ENCODE data around the gene TTBK2. TPM values are rescaled to one million over a fixed set of nuclear protein-coding genes. Genes with fewer than 3 reads are reported as not detected.

The TTBK2 gene
- total and polyA plus RNA-seq, 2 donors (not counting 1 experiment from before 2014, with no cell fraction given), result 4.3 to 39.6 TPM

- no peak for ATAC-seq (ENCODE audit: low read depth)
- peaks cover 11% of the 10 kb centered on the region for H3K79me2 ChIP-seq (ENCODE audit: control insufficient read depth, insufficient read depth, low read length)
- peaks cover 8% of the 10 kb centered on the region for H3K4me1 Mint-ChIP-seq
- H3K9me3 ChIP-seq (ENCODE audit: control extremely low read depth in 1 of 3, control insufficient read depth in 2 of 3, insufficient read depth in 1 of 3, low read length in 2 of 3), result no peaks in the 10 kb centered on the region
- intact Hi-C loops (cut with micrococcal nuclease), result loop anchor here (10.0 kb wide), 1 partner anchor 763 kb away; the partner anchor contains the start of gene TP53BP1
- no peak overlapping the region for H3K4me3 ChIP-seq (ENCODE audit: control extremely low read depth in 1 of 5, extremely low read depth in 1 of 5, insufficient read depth in 1 of 5, low read depth in 2 of 5, low read length in 4 of 5)
- no peak overlapping the region for H3K27ac Mint-ChIP-seq
- no peaks in the 10 kb centered on the region for H3K27me3 ChIP-seq (replicated peaks in 1 of 4; ENCODE audit: control extremely low read depth in 1 of 4, control insufficient read depth in 3 of 4, insufficient read depth in 4 of 4, low read length in 3 of 4)
- H2AFZ ChIP-seq (ENCODE audit: insufficient read depth, low read depth, low read length, poor library complexity, severe bottlenecking), result no peak overlapping the region
- no peak overlapping the region for H3K4me3 Mint-ChIP-seq
- ChIA-PET CTCF (interaction anchor here (0.7 kb wide), 1 partner anchor 9 kb away, joined by 3 read pairs; no protein-coding TSS in a partner anchor), POLR2A (no interaction called here)
- no peaks in the 10 kb centered on the region for H3K27me3 Mint-ChIP-seq
- WGBS (ENCODE audit: insufficient coverage), result 99% methylated on average over 12 of the region's 15 CpGs
- TF ChIP-seq EZH2 (IDR thresholded peaks at IDR 0.05; ENCODE audit: borderline replicate concordance, insufficient read depth, low read depth, low read length, poor library complexity, severe bottlenecking), result no peak
- no peak for TF ChIP-seq CTCF (IDR thresholded peaks at IDR 0.05)
- H3K27ac ChIP-seq (ENCODE audit: low read length in 2 of 2), result no peak overlapping the region
- H3K9ac ChIP-seq (ENCODE audit: low read length), result no peak overlapping the region
- H4K20me1 ChIP-seq (ENCODE audit: control insufficient read depth, insufficient read depth, low read length, poor library complexity, severe bottlenecking), result no peaks in the 10 kb centered on the region
- no peaks in the 10 kb centered on the region for H3K9me3 Mint-ChIP-seq (ENCODE audit: insufficient read depth)
- DNase-seq, result no peak
- H3K4me1 ChIP-seq (ENCODE audit: control insufficient read depth in 2 of 2, insufficient read depth in 2 of 2, low read length in 2 of 2), result peaks cover 5 to 12% of the 10 kb centered on the region in 2 donors
- H3K36me3 ChIP-seq (replicated peaks in 1 of 2; ENCODE audit: control extremely low read depth in 1 of 2, control insufficient read depth in 1 of 2, extremely low read depth in 1 of 2, insufficient read depth in 2 of 2, low read length in 1 of 2), result peaks cover 9 to 52% of the 10 kb centered on the region in 2 experiments
- H3K4me2 ChIP-seq (replicated peaks; ENCODE audit: low read depth, low read length, poor library complexity, severe bottlenecking), result no peak overlapping the region
Measured at GRCh38 chr15:42732095-42732827, 188.3 kb downstream of the TTBK2 start.

- peaks cover 6% of the 10 kb centered on the region for H3K4me1 Mint-ChIP-seq
- H3K27ac Mint-ChIP-seq, result no peak overlapping the region
- 57% methylated on average over 1 of the region's 6 CpGs for WGBS (ENCODE audit: insufficient coverage)
- Histone ChIP-seq H3K9me3 (ENCODE audit: control extremely low read depth in 1 of 3, control insufficient read depth in 2 of 3, insufficient read depth in 1 of 3, low read length in 2 of 3) (no peaks in the 10 kb centered on the region), H4K20me1 (ENCODE audit: control insufficient read depth, insufficient read depth, low read length, poor library complexity, severe bottlenecking) (no peaks in the 10 kb centered on the region), H3K9ac (ENCODE audit: low read length) (no peak overlapping the region), H3K4me3 (ENCODE audit: control extremely low read depth in 1 of 5, extremely low read depth in 1 of 5, insufficient read depth in 1 of 5, low read depth in 2 of 5, low read length in 4 of 5) (no peak overlapping the region), H3K79me2 (ENCODE audit: control insufficient read depth, insufficient read depth, low read length) (peaks cover 9% of the 10 kb centered on the region), H3K4me2 (replicated peaks; ENCODE audit: low read depth, low read length, poor library complexity, severe bottlenecking) (no peak overlapping the region), H3K4me1 (ENCODE audit: control insufficient read depth in 2 of 2, insufficient read depth in 2 of 2, low read length in 2 of 2) (peaks cover 5 to 10% of the 10 kb centered on the region in 2 donors), H3K36me3 (replicated peaks in 1 of 2; ENCODE audit: control extremely low read depth in 1 of 2, control insufficient read depth in 1 of 2, extremely low read depth in 1 of 2, insufficient read depth in 2 of 2, low read length in 1 of 2) (peaks cover 9 to 60% of the 10 kb centered on the region in 2 experiments), H2AFZ (ENCODE audit: insufficient read depth, low read depth, low read length, poor library complexity, severe bottlenecking) (no peak overlapping the region), H3K27ac (ENCODE audit: low read length in 2 of 2) (no peak overlapping the region), H3K27me3 (replicated peaks in 1 of 4; ENCODE audit: control extremely low read depth in 1 of 4, control insufficient read depth in 3 of 4, insufficient read depth in 4 of 4, low read length in 3 of 4) (no peaks in the 10 kb centered on the region)
- no peak for DNase-seq
- ATAC-seq (ENCODE audit: low read depth), result no peak
- ChIA-PET POLR2A (no interaction called here), CTCF (no interaction called here)
- H3K9me3 Mint-ChIP-seq (ENCODE audit: insufficient read depth), result no peaks in the 10 kb centered on the region
- TF ChIP-seq EZH2 (IDR thresholded peaks at IDR 0.05; ENCODE audit: borderline replicate concordance, insufficient read depth, low read depth, low read length, poor library complexity, severe bottlenecking) (no peak), CTCF (IDR thresholded peaks at IDR 0.05) (no peak)
- H3K27me3 Mint-ChIP-seq, result no peaks in the 10 kb centered on the region
- H3K4me3 Mint-ChIP-seq, result no peak overlapping the region
- intact Hi-C loops (cut with micrococcal nuclease), result loop anchor here (10.0 kb wide), 1 partner anchor 763 kb away; the partner anchor contains the start of gene TP53BP1
Measured at GRCh38 chr15:42731461-42731860, 189.1 kb downstream of the TTBK2 start.

Data from B cell (primary cell).